ENCODE results near the gene TNRC6C.
A peak's percentile ranks its signal among the peaks of the same experiment; 100 is the strongest.
"Not testable (repeated sequence)": the region's sequence is repeated elsewhere in the genome, so short reads cannot be mapped to it uniquely, and the experiment has no call there.

The TNRC6C gene

DNA sequence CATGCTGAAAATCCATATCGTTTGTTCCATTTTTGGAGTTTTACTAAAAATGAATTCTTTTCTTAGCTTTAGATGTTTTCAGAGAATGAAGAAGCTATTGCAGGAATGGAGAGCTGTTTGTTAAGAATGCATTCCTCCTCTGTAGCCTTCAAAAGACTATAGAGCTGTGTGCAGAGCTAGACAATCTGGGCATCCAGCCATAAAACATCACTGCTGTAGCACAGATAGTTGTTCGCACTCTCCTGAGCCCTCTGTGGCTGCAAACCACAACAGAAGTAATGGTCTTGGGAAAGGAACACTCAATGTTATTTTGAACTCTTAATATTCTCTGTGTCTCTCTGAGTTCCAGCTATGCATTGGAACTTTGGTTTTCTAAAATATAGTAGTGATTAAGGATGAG lies 4.9 kb downstream of the TNRC6C start:
- DNase-seq = peak; percentile 16 to 25

DNA sequence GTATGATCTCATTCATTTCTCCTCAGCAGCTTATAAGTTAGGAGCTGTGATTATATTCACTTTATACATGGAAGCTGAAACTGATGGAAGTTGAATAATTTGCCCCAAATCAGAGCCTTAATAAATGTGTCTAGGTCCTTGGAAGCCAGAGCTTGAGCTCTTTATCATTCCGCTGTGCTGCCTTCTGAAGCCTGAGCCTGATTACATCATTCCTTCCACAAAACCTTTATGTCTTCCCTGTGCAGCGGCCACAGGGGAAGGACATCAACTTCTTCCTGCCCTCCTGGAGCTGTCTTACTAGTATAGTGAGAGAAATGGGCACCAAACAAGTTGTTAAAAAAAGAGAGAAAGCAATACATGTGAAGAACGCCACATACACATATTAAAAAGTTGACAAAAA lies 6.8 kb downstream of the TNRC6C start:
- no peak for DNase-seq

DNA sequence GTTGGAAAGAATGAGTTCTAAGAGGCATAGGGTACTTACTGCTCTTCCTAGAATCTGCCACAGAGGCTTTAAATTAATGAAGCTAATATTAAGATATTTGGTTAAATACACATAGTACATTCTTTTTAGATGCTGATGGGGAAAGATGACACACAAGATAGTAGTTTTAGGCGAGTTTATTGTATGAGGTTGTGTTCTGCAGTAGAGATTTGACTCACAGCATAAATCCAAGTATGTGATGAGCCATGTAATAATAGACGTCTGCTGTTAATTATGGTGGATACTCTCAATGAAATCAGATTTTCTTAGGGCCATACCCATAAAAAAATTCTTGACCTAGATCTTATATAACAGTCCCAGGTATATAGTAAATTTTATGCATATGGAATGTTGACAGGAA lies 8.0 kb downstream of the TNRC6C start:
- no peak for DNase-seq

DNA sequence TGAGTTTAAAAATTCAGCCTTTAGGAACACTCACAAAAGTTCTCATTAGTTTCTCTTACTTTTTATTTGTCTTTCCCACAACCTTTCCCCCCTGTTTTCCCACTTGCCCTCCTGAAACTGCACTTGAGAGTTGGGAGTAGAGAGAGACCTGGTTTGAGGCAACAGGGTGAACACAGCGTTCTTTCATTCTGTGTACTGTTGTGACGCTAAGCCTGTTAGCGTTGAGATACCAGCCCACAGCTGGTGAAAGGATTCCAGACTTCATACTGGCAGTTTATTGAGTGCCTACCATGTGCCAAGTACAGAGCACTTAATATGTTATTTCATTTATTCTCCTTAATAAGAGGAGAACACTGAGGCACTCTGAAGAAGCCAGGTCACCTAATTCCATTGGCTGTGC lies 10.3 kb downstream of the TNRC6C start:
- no peak for DNase-seq

DNA sequence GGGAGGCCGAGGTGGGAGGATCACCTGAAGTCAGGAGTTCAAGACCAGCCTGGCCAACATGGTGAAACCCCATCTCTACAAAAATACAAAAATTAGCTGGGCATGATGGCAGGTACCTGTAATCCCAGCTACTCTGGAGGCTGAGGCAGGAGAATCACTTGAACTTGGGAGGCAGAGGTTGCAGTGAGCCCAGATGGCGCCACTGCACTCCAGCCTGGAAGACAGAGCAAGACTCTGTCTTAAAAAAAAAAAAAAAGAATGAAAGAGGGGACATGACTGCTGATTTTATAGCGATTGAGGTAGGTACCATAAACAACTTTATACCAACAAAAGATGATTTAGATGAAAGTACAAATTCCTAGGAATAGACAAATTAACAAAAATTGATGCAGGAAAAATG lies 13.8 kb downstream of the TNRC6C start:
- not testable (repeated sequence) for DNase-seq

DNA sequence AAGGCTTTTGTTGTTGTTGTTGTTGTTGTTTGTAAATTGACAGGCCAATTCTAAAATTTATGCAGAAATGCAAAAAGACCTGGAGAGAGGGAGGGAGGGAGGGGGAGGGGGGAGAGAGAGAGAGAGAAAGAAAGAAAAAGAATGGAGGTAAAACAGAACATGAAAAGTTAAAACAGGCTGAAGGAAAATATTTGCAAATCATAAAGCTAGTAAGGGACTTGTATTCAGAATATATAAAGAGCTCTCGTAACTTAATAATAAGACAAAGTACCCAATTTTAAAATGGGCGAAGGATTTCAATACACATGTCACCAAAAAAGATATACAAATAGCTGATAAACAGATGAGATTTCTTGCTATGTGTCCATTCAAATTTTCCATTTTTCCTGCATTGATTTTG lies 15.4 kb downstream of the TNRC6C start:
- DNase-seq = no peak

DNA sequence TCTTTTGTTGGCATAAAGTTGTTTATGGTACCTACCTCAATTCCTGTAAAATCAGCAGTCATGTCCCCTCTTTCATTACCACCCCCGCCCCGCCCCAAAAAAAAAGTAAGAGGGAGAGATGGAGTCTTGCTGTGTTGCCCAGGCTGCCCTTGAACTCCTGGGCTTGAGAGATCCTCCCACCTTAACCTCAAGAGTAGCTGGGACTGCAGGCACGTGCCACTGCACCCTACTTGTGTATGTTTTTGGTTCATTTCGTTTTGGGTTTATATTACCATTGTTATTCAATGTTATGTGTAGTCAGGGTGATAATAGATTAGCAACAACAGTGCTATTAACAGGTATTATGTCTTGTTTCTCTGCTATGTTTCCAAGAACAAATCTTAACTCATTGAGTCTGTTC lies 15.9 kb downstream of the TNRC6C start:
- no peak for DNase-seq

DNA sequence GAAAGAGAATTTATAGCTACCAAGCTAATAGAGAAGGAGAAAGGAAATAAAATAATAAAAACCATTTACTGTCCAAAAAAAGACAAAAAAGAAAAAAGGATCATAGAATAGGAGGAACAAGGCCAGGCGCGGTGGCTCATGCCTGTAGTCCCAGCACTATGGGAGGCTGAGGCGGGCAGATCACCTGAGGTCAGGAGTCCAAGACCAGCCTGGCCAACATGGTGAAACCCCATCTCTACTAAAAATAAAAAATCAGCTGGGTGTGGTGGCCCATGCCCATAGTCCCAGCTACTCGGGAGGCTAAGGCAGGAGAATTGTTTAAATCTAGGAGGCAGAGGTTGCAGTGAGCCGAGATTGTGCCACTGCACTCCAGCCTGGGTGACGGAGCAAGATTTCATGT lies 23.9 kb downstream of the TNRC6C start:
- DNase-seq = not testable (repeated sequence)

DNA sequence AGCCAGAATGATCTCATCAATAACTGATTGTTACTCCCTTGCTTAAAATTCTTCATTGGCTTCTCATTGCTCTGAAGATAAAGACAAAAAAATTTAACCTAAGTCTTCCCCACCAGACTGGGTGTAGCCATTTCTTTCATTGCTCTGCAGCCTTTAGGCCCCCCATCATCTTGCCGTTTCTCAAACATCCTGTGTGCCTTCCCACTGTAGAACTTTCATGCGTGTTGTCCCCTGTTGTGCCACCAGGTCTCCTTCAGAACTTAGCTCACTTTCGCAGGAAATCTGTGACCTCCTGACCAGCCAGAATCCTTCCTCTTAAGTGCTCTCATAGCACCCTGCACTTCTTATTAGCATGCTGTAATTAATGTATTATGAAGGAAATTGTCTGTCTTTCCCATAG lies 31.8 kb downstream of the TNRC6C start:
- no peak for DNase-seq

DNA sequence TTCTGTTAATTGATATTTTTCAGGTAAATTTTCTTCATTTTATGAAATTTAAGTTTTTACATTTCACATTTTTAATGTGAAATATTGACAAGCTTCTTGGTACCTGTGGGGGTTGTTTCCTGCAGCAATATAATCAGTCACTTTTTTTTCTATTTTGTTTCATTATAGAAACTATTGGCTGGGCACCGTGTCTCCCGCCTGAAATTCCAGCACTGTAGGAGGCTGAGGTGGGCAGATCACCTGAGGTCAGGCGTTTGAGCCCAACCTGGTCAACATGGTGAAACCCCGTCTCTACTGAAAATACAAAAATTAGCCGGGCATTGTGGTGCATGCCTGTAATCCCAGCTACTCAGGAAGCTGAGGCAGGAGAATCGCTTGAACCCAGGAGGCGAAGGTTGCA lies 35.2 kb downstream of the TNRC6C start:
- DNase-seq = not testable (repeated sequence)

DNA sequence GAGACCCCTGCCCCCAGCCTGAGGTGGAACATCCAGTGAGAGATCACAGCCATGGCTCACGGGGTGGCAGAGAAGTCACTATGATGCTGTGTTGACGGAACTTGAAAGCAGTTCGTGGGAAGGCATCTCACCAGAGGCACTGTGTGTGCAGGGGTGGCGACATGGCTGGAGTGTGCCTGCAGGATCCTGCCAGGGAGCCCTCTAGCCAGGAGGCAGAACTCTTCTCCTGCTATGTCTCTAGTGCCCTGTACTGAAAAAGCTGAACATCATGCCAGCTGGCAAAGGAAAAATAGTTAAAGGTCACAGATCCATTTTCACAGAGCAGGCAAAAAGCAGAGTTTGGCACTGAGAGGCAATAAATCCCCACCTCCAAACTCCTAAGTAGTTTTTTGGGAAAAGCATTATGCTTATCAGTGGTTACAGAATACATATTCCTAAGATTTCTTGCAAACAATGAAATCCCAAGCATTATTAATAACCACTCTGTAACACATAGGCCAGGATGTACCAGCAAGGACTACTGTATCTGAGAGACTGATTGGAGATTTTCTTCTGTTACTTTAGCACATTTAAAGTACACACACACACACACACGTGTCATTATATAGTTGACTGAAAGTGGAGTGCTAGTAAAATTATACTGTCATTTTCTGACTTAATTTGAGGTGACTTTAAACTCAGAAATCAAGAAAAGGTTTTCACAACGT lies 36.8 kb downstream of the TNRC6C start:
- peak in 1 of 2 donors; percentile 16 for DNase-seq

DNA sequence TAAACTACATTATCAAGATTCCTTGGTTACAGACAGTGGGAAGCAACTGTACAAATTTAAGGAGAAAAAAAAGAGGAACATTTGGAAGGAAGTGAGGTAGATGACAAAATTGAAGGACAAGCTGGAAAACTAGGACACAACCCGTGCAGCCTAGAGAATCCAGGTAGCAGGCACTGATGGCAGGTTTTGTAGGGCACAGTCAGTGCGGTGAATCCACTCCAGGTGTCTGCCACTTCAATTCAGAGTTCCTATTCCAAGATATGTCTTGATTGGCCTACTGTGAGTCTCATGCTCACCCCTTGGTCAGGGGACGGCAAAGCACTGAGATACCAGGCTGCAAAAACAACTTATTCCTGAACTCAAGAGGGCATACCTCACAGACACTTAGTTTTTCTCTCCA lies 37.8 kb downstream of the TNRC6C start:
- DNase-seq = no peak

DNA sequence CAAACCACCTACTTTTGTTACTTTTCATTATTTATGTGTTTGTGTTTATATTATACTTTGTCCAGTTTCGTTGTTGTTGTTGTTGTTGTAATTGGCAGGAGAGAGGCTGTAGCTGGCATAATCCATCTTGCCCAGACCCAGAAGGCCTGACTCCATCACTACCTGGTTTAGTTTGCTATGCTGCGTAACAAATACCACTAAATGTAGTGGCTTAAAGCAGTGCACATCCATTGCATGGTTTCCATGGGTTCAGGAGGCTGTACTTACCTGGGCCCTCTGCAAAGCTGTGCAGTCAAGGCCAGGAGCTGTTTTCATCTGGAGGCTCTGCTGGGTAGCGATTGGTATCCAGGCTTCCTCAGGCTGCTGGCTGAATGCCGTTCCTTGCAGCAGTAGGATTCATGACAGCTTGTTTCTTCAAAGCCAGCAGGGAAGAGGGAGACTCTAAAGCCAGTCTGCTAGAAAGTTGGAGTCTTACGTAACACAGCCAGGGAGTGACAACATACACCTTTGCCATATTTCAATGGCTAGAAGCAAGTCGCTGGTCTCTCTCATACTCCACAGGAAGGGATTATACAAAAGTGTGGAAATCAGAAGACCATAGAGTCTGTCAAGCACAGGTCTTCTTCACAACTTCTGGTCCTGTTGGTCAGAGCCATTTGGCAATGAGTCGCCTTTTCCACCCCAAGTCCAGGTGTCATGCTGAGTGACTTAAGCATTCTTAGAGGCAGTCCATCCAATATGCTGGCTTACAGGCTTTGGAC lies 41.1 kb downstream of the TNRC6C start:
- no peak for DNase-seq

DNA sequence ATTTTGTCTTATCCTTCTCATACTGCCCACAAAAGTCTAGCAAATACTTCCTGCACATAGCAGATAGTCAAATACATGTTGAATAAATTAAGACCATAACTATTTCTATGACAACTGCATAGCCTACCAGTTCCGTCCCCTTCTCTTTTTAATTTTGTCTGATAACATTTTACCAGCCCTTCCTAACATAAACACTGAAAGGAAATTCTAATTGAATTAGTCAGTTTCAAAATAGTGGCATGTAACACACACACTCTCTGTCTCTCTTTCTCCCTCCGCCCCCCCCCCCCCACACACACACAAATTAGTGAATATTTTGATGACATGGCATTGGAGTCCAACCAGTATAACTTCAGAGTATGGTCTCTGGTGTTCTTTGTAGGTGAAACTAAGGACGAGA lies 41.8 kb downstream of the TNRC6C start:
- no peak for DNase-seq

DNA sequence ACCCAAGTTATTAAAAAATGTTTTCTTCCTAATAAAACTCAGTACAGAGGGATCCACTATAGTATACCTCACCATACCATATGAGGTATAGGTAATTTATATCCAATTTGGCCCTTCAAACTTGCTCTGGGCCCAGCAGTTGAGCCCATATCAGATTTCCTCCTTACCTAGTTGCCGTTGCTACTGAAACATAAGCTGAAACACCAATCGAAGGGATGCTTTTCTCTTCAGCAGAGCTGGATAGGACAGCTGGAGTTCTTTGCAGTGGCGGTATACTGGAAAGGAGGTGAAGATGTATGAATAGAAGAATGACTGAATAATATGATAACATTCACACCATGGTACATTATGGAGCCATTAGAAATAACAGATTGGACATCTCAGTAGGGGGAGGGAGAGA lies 42.7 kb downstream of the TNRC6C start:
- DNase-seq = no peak

DNA sequence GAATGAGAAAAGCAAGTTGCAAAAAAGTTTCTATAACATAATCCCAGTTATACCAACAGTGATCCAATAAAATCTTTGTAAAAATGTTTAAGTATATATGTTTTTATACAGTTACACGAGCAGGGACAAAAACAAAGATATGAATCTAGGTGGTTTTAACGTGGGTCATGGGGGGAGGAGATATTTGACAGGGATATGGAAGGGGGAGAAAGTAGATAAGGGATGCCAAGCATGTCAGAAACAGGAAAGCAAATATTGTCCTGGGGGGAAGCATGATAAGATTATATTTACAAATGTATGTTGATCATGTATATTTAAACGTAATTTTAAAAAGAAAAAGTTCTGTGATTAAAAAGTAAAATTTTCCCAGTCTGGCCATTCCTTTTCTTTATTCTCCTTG lies 43.1 kb downstream of the TNRC6C start:
- DNase-seq = no peak

DNA sequence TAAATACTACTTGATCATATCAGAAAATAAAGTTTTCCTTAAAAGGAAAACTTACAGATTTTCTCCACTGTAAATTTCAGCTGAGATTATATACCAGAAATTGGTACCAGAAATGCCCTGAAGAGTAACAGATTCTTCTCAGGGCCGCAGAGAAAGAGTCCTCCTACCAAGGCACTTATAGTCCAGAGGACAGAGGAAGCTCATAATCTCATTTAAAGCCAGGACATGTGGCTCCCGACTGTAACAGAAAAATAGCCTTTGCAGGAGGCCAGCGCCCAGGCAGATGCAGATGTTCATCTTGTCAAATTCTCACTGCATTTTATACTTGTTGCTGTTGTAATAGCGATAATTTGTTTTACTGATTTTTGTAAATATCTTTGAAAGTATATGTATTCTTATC lies 43.7 kb downstream of the TNRC6C start:
- no peak for DNase-seq

DNA sequence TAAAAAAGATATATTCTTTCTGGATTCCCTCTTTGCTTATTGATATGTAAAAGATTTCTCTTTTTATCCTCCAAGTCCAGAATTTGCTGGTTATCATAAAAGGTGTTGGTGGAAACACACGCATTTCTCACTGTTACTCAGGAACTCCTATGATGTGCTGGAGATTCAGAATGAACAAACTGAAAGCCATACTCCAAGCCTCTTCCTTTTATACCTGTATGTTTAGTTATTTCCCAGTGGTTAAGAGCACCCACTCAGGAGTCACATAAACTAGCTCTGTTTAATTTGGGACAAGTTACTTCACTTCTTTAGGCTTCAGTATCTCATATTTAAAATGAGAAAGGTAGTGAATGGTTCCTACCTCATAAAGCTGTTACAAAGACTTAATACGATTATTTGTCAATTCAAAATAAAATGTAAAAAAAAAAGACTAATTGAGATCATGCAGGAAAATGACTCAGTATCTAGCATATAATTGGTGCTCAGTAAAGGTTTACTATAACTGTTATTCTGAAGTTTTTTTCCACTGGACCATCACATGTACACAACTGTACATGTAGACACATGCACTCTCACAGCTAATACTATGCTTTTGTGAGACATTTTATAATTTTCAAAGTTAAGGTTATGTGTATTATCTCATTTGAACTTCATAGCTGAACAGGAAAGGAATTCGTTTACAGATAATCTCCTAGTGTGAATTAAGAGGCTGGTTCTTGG lies 47.1 kb downstream of the TNRC6C start:
- DNase-seq = no peak

DNA sequence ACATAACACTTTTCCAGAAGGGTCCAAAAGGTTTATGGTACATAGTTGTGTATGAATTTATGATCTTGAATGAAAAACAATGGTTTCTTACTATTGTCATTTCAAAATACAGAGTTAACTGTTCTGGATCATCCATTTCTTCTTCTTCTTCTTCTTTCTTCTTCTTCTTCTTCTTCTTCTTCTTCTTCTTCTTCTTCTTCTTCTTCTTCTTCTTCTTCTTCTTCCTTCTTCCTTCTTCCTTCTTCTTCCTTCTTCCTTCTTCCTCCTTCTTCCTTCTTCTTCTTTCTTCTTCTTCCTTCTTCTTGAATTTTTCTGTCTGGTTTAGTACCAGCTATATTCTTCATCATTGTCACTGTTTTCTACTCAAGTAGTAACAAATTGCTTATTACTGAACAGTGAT lies 47.8 kb downstream of the TNRC6C start:
- no peak for DNase-seq

DNA sequence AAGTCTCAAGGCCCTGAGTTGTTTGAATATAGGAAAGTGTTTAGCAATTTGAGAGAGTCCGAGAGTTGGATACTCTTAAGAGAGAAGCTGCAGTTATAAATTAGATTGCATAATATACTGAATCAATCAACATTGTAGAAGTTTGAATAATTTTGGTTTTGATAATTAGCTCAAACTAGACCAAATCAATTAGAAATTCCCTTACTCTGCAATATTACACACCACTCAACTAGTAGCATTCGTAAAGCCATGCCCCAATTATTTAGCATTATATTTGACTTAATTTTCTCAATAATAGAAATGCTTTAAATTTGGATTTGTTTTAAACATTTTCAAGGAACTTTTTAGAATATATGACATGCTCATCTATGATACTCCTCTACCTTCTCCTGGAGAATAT lies 49.1 kb downstream of the TNRC6C start:
- no peak for DNase-seq

DNA sequence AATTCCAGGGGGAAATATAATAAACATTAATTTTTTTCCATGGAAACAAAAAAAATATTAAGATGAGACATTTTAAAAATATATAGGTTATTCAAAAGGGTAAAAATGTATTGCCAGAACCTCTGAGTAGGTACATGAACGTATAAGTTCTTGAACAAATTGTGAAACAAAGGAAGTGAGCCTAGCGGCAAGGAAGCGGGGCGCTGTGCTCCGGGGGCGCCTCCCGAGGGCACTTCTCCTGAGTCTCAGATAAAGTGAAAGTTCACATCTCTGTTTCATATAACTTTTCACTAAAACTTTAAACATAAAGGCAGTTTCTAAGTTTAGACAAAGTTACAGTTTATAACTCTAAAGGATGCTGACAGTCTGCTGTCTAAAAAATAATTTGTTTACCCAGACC lies 52.3 kb downstream of the TNRC6C start:
- peak; percentile 13 to 18 for DNase-seq

DNA sequence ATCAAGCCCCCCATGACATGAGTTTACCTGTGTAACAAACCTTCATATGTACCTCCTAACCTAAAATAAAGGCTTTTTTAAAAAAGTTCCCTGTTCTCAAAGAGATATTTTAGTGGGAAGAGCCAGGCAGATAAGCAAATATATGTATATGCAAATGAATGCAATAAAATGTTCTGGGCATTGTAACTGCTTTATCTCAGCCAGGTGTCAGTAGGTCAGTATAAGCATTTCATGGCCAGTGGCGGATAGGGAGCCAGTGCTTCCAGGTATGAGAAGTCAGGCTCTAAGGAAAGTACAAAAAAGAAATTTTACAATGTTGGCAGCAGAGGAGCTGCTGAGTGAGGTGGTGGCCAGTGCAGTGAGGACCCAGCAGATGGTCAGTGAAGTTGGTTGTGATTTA lies 53.9 kb downstream of the TNRC6C start:
- DNase-seq = no peak

DNA sequence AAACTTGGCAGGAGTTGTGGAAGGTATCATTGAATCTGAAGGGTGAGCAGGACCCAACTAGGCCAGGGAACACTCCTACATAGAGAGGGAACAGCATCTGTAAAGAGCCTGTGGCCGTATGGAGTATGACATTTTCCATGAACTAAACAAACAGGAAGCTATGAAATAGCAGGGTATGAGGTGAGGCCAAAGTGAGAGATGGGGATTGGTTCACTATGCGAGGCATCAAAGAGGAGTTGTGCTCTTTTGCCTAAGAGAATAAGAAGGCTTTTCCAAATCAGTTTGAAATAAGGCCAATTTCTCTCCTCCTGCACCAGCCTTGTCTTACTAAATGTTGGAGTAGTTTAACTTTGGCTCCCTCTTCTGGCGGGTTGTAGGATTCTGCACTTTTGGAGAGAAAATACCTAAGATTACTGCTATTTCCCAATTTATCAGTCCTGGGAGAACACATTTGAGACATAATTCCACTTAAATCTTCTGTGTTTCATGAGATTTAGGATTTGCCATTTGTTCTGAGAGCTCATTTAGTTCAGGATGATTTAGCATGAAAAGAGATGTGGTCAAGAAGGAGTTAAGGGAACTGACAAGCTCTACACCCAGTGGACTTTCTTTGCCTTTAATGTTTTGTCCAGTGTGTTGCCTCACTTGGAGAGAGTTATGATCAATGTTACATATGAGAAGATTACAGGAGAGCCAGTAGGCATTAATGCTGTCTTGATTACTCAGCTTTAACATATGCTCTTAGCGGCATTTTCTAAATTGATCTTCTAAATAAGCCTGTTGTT lies 55.4 kb downstream of the TNRC6C start:
- peak; percentile 48 to 70 for DNase-seq

All from activated CD4-positive, alpha-beta T cell treated with anti-CD3 and anti-CD28 coated beads for 4 hours (primary cell).